Activated naive CD8-positive, alpha-beta T cell (primary cell): Measurements from ENCODE around the gene TUFM.
A peak's percentile ranks its signal among the peaks of the same experiment; 100 is the strongest.
"Not testable (repeated sequence)": the region's sequence is repeated elsewhere in the genome, so short reads cannot be mapped to it uniquely, and the experiment has no call there.

ENCODE experiments used
- H3K27ac Mint-ChIP-seq: one replicate; pipeline ENCODE4 v1.8.0; 2021; ENCODE audit warnings: mixed read lengths
- H3K27me3 Mint-ChIP-seq: one replicate; pipeline ENCODE4 v1.8.0; 2021; ENCODE audit warnings: mixed read lengths
- H3K36me3 Mint-ChIP-seq: one replicate; pipeline ENCODE4 v1.8.0; 2021; ENCODE audit warnings: mixed read lengths
- H3K4me1 Mint-ChIP-seq: one replicate; pipeline ENCODE4 v1.8.0; 2021; ENCODE audit warnings: low read depth, mixed read lengths
- H3K4me3 Mint-ChIP-seq: one replicate; pipeline ENCODE4 v1.8.0; 2021; ENCODE audit warnings: mild to moderate bottlenecking, mixed read lengths
- H3K9me3 Mint-ChIP-seq: one replicate; pipeline ENCODE4 v1.8.0; 2021; ENCODE audit warnings: low read depth, mixed read lengths

The TUFM gene

GRCh38 chr16:28879261-28879840 lies 33.2 kb upstream of the TUFM start:
- H3K36me3 Mint-ChIP-seq, result no peaks in the 10 kb centered on the region
- H3K4me1 Mint-ChIP-seq, result peaks cover 9% of the 10 kb centered on the region
- no peaks in the 10 kb centered on the region for H3K9me3 Mint-ChIP-seq
- peak overlapping the region; percentile 89 for H3K4me3 Mint-ChIP-seq
- peak overlapping the region; percentile 83 for H3K27ac Mint-ChIP-seq
- peaks cover 10% of the 10 kb centered on the region for H3K27me3 Mint-ChIP-seq

- peak within 1 kb of the TSS; percentile 89 for H3K4me3 Mint-ChIP-seq
- H3K4me1 Mint-ChIP-seq, result peaks cover 9% of the 10 kb centered on the region
- peaks cover 9% of the 10 kb centered on the region for H3K27me3 Mint-ChIP-seq
- no peaks in the 10 kb centered on the region for H3K9me3 Mint-ChIP-seq
- H3K36me3 Mint-ChIP-seq, result no peaks in the 10 kb centered on the region
- peak within 1 kb of the TSS; percentile 83 for H3K27ac Mint-ChIP-seq
These were observed 32.2 kb upstream of the TUFM start, which contains the start of gene ATP2A1 for GRCh38 chr16:28878083-28878926. TSS of gene ATP2A1 (plus strand) at chr16:28878488. CDS start at chr16:28878672, 184 bp downstream.

GRCh38 chr16:28877655-28878000 lies 31.5 kb upstream of the TUFM start:
- Mint-ChIP-seq H3K36me3 (no peaks in the 10 kb centered on the region), H3K27ac (no peak overlapping the region), H3K27me3 (peaks cover 9% of the 10 kb centered on the region), H3K4me1 (peaks cover 9% of the 10 kb centered on the region), H3K4me3 (no peak overlapping the region), H3K9me3 (no peaks in the 10 kb centered on the region)

- no peak overlapping the region for H3K4me3 Mint-ChIP-seq
These were observed 31.0 kb upstream of the TUFM start for GRCh38 chr16:28876973-28877654.

GRCh38 chr16:28876019-28876659 lies 30.0 kb upstream of the TUFM start:
- Mint-ChIP-seq H3K4me1 (peaks cover 9% of the 10 kb centered on the region), H3K9me3 (no peaks in the 10 kb centered on the region), H3K36me3 (no peaks in the 10 kb centered on the region), H3K4me3 (no peak overlapping the region), H3K27me3 (peaks cover 5% of the 10 kb centered on the region), H3K27ac (no peak overlapping the region)

More at GRCh38 chr16:28876973-28877654, 31.0 kb upstream of the TUFM start:
- peaks cover 9% of the 10 kb centered on the region for H3K4me1 Mint-ChIP-seq
- no peaks in the 10 kb centered on the region for H3K36me3 Mint-ChIP-seq
- no peaks in the 10 kb centered on the region for H3K9me3 Mint-ChIP-seq
- no peak overlapping the region for H3K27ac Mint-ChIP-seq
- peaks cover 7% of the 10 kb centered on the region for H3K27me3 Mint-ChIP-seq

- H3K4me3 Mint-ChIP-seq, result no peak overlapping the region
- no peaks in the 10 kb centered on the region for H3K9me3 Mint-ChIP-seq
- H3K4me1 Mint-ChIP-seq, result peaks cover 4% of the 10 kb centered on the region
- no peak overlapping the region for H3K27ac Mint-ChIP-seq
- no peaks in the 10 kb centered on the region for H3K27me3 Mint-ChIP-seq
- H3K36me3 Mint-ChIP-seq, result no peaks in the 10 kb centered on the region
These were observed 29.2 kb upstream of the TUFM start for GRCh38 chr16:28875134-28876018.

- no peak overlapping the region for H3K27ac Mint-ChIP-seq
- peaks cover 4% of the 10 kb centered on the region for H3K4me1 Mint-ChIP-seq
- H3K27me3 Mint-ChIP-seq, result no peaks in the 10 kb centered on the region
- H3K36me3 Mint-ChIP-seq, result no peaks in the 10 kb centered on the region
- H3K9me3 Mint-ChIP-seq, result no peaks in the 10 kb centered on the region
- H3K4me3 Mint-ChIP-seq, result no peak overlapping the region
These were observed 28.3 kb upstream of the TUFM start for GRCh38 chr16:28874406-28874805.

GRCh38 chr16:28873543-28874201 lies 27.5 kb upstream of the TUFM start:
- no peak overlapping the region for H3K4me3 Mint-ChIP-seq
- H3K4me1 Mint-ChIP-seq, result no peaks in the 10 kb centered on the region
- H3K36me3 Mint-ChIP-seq, result no peaks in the 10 kb centered on the region

GRCh38 chr16:28872952-28873351 lies 26.8 kb upstream of the TUFM start:
- Mint-ChIP-seq H3K4me1 (no peaks in the 10 kb centered on the region), H3K27me3 (no peaks in the 10 kb centered on the region), H3K9me3 (no peaks in the 10 kb centered on the region), H3K27ac (no peak overlapping the region), H3K4me3 (no peak overlapping the region), H3K36me3 (no peaks in the 10 kb centered on the region)

More at GRCh38 chr16:28873543-28874201, 27.5 kb upstream of the TUFM start:
- Mint-ChIP-seq H3K9me3 (no peaks in the 10 kb centered on the region), H3K27ac (no peak overlapping the region), H3K27me3 (no peaks in the 10 kb centered on the region)

GRCh38 chr16:28869201-28869600 lies 23.1 kb upstream of the TUFM start:
- no peak overlapping the region for H3K27ac Mint-ChIP-seq
- no peak overlapping the region for H3K4me3 Mint-ChIP-seq
- peaks cover 14% of the 10 kb centered on the region for H3K4me1 Mint-ChIP-seq
- H3K36me3 Mint-ChIP-seq, result no peaks in the 10 kb centered on the region
- no peaks in the 10 kb centered on the region for H3K27me3 Mint-ChIP-seq
- H3K9me3 Mint-ChIP-seq, result no peaks in the 10 kb centered on the region

GRCh38 chr16:28867646-28868045 lies 21.5 kb upstream of the TUFM start:
- H3K4me1 Mint-ChIP-seq, result peaks cover 16% of the 10 kb centered on the region
- H3K36me3 Mint-ChIP-seq, H3K27ac Mint-ChIP-seq, H3K27me3 Mint-ChIP-seq, H3K4me3 Mint-ChIP-seq, H3K9me3 Mint-ChIP-seq: not testable (repeated sequence)

GRCh38 chr16:28867241-28867640 lies 21.1 kb upstream of the TUFM start:
- H3K4me1 Mint-ChIP-seq, result peaks cover 16% of the 10 kb centered on the region
- H3K27ac Mint-ChIP-seq, result no peak overlapping the region
- H3K4me3 Mint-ChIP-seq, result no peak overlapping the region
- no peaks in the 10 kb centered on the region for H3K36me3 Mint-ChIP-seq
- no peaks in the 10 kb centered on the region for H3K27me3 Mint-ChIP-seq
- no peaks in the 10 kb centered on the region for H3K9me3 Mint-ChIP-seq

- Mint-ChIP-seq H3K9me3 (no peaks in the 10 kb centered on the region), H3K27me3 (no peaks in the 10 kb centered on the region), H3K27ac (no peak overlapping the region), H3K4me3 (peak overlapping the region; percentile 23), H3K4me1 (peaks cover 18% of the 10 kb centered on the region), H3K36me3 (no peaks in the 10 kb centered on the region)
These were observed 20.3 kb upstream of the TUFM start for GRCh38 chr16:28866454-28866804.
